Measurements from ENCODE around the gene IDE. TPM values are rescaled to one million over a fixed set of nuclear protein-coding genes. Genes with fewer than 3 reads are reported as not detected.
A peak's percentile ranks its signal among the peaks of the same experiment; 100 is the strongest.

The IDE gene
- total and polyA plus RNA-seq, 2 of the 4 experiments (the other 2 are of a cell fraction): 9.3 to 27.4 TPM

DNA sequence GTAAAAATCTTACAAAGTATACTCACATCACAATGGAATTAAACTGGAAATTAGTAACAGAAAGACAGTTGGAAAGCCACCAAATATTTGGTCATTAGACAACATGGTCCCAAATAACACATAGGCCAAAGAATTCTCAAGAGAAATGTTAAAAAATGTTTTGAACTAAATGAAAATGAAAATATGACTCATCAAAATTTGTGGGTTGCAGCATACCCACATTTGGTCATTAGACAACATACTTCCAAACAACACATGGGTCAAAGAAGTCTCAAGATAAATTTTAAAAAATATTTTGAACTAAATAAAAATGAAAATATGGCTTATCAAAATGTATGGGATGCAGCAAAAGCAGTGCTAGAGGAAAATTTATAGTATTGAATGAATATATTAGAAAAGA lies 152.3 kb downstream of the IDE start:
- no peak overlapping the region for H3K18ac ChIP-seq (ENCODE audit: low read depth, low read length)
- dilution Hi-C loops (cut with HindIII; ENCODE audit: low sequenced_read_pairs, unreplicated experiment): no loop called here
- H3K56ac ChIP-seq (ENCODE audit: extremely low read depth, insufficient read depth, low read length): no peak overlapping the region
- H3K9me1 ChIP-seq (ENCODE audit: insufficient read depth, low read length): no peaks in the 10 kb centered on the region
- no peak overlapping the region for H3K27ac ChIP-seq (ENCODE audit: insufficient read depth, low read length)
- no peaks in the 10 kb centered on the region for H3K36me3 ChIP-seq (ENCODE audit: control insufficient read depth, insufficient read depth, low read length)
- H4K5ac ChIP-seq (ENCODE audit: low read depth, low read length): no peak overlapping the region
- H3K23ac ChIP-seq (ENCODE audit: low read depth, low read length): no peak overlapping the region
- peaks cover 4% of the 10 kb centered on the region for H3K9me3 ChIP-seq (ENCODE audit: control insufficient read depth, insufficient read depth, low read length)
- H2BK20ac ChIP-seq (ENCODE audit: low read depth, low read length): no peak overlapping the region
- H3K79me1 ChIP-seq (ENCODE audit: low read depth in 1 of 2, low read length in 2 of 2): no peaks in the 10 kb centered on the region
- H2BK5ac ChIP-seq (ENCODE audit: low read depth, low read length, poor library complexity, severe bottlenecking): no peak overlapping the region
- H3K4me3 ChIP-seq (ENCODE audit: insufficient read depth, low read depth, low read length): no peak overlapping the region
- no peak overlapping the region for H2BK120ac ChIP-seq (ENCODE audit: low read depth, low read length)
- CTCF ChIA-PET: interaction anchor here (0.5 to 0.9 kb wide), 3 partner anchors 15 to 661 kb away, joined by 3 to 9 read pairs (median 4); no protein-coding TSS in a partner anchor
- in situ Hi-C loops (cut with MboI; ENCODE audit: low sequenced_read_pairs): no loop called here
- no peaks in the 10 kb centered on the region for H4K20me1 ChIP-seq (ENCODE audit: insufficient read depth, low read length)
- no peak overlapping the region for H4K91ac ChIP-seq (ENCODE audit: insufficient read depth, low read depth, low read length)
- ATAC-seq (ENCODE audit: low read depth): no peak
- no peak overlapping the region for H3K14ac ChIP-seq (replicated peaks; ENCODE audit: low read depth, low read length)
- intact Hi-C loops (cut with micrococcal nuclease): no loop called here
- no TSS peak for BruUV-seq (replicated peaks)
- no peak overlapping the region for H4K8ac ChIP-seq (ENCODE audit: low read depth in 2 of 2, low read length in 2 of 2)
- no peak for TF ChIP-seq MAZ (IDR thresholded peaks at IDR 0.05; ENCODE audit: borderline replicate concordance, low read depth, low read length)
- TF ChIP-seq NFE2L2 (IDR thresholded peaks at IDR 0.05; ENCODE audit: low read depth, low read length): peak; percentile 43; the same call in 1 of the 2 replicates
- TF ChIP-seq, protein P1, sequence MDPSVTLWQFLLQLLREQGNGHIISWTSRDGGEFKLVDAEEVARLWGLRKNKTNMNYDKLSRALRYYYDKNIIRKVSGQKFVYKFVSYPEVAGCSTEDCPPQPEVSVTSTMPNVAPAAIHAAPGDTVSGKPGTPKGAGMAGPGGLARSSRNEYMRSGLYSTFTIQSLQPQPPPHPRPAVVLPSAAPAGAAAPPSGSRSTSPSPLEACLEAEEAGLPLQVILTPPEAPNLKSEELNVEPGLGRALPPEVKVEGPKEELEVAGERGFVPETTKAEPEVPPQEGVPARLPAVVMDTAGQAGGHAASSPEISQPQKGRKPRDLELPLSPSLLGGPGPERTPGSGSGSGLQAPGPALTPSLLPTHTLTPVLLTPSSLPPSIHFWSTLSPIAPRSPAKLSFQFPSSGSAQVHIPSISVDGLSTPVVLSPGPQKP (IDR thresholded peaks at IDR 0.05; ENCODE audit: borderline replicate concordance, low read depth, low read length): no peak
- TF ChIP-seq RFX5 (IDR thresholded peaks at IDR 0.05; ENCODE audit: low read depth, low read length): no peak
- peak; percentile 13; the same call in 1 of the 2 replicates for TF ChIP-seq MAFK (IDR thresholded peaks at IDR 0.05; ENCODE audit: low read depth, low read length)
- TF ChIP-seq MXI1 (IDR thresholded peaks at IDR 0.05; ENCODE audit: borderline replicate concordance, low read depth, low read length): no peak
- TF ChIP-seq BHLHE40 (IDR thresholded peaks at IDR 0.05; ENCODE audit: low read depth, low read length): no peak
- TF ChIP-seq SMC3 (IDR thresholded peaks at IDR 0.05; ENCODE audit: low read depth, low read length): no peak
- TF ChIP-seq, protein P2, sequence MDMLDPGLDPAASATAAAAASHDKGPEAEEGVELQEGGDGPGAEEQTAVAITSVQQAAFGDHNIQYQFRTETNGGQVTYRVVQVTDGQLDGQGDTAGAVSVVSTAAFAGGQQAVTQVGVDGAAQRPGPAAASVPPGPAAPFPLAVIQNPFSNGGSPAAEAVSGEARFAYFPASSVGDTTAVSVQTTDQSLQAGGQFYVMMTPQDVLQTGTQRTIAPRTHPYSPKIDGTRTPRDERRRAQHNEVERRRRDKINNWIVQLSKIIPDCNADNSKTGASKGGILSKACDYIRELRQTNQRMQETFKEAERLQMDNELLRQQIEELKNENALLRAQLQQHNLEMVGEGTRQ (IDR thresholded peaks at IDR 0.05; ENCODE audit: low read depth, low read length): no peak
- TF ChIP-seq RCOR1 (IDR thresholded peaks at IDR 0.05; ENCODE audit: insufficient replicate concordance, low read length): no peak
- no peak for TF ChIP-seq CHD1 (IDR thresholded peaks at IDR 0.05; ENCODE audit: low read depth, low read length)
- H2BK15ac ChIP-seq (ENCODE audit: low read depth, low read length): no peak overlapping the region
- H2AFZ ChIP-seq (replicated peaks; ENCODE audit: low read length, poor library complexity): no peak overlapping the region
- POLR2A ChIA-PET (ENCODE audit: unreplicated experiment): no interaction called here
- no peak overlapping the region for H2AK9ac ChIP-seq (replicated peaks; ENCODE audit: low read depth, low read length, poor library complexity)
- H3K4ac ChIP-seq (ENCODE audit: low read depth, low read length): no peak overlapping the region
- H3K9ac ChIP-seq (ENCODE audit: low read depth, low read length): no peak overlapping the region
- no peak for DNase-seq
- no peak overlapping the region for H2AK5ac ChIP-seq (ENCODE audit: low read depth, low read length)
- H3K4me2 ChIP-seq (ENCODE audit: low read depth, low read length): no peak overlapping the region
- no peaks in the 10 kb centered on the region for H3K4me1 ChIP-seq (ENCODE audit: control insufficient read depth, insufficient read depth, low read length)
- peaks cover 14% of the 10 kb centered on the region for H3K27me3 ChIP-seq (ENCODE audit: control insufficient read depth, insufficient read depth, low read length)
